ENCODE results near the gene SSBP2. TPM values are rescaled to one million over a fixed set of nuclear protein-coding genes. Genes with fewer than 3 reads are reported as not detected.

Gene SSBP2
- total RNA-seq, 2 experiments from 2014 or later = 11.7 to 12.9 TPM

GRCh38 chr5:81759632-81760005, 8.7 kb upstream of the SSBP2 start:
- ATAC-seq = no peak
- POLR2A ChIA-PET = no interaction called here
- H3K4me1 Mint-ChIP-seq (ENCODE audit: low read depth) = peaks cover 6% of the 10 kb centered on the region

DNA sequence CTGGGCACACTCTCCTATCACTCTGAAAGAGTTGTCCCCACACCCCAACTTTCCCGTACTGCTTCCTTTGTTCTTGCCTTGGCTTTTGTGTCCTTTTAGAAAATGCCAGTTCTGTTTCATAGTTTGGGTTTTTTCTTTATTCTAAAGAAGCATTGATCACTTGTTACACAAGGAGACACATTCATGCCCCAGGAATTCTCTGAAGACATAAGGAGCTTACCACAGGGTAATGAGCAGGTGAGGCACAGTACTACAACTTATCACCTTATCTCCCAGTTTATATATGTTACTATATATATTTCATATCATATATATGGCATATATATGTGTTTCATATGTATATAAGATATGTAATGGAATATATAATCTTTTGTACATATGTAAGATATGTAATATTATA, 6.5 kb upstream of the SSBP2 start:
- Mint-ChIP-seq H3K9me3 (no peaks in the 10 kb centered on the region), H3K36me3 (ENCODE audit: low read depth) (no peaks in the 10 kb centered on the region), H3K27ac (no peak overlapping the region), H3K27me3 (peaks cover 2% of the 10 kb centered on the region), H3K4me1 (ENCODE audit: low read depth) (peaks cover 6% of the 10 kb centered on the region), H3K4me3 (no peak overlapping the region)
- DNase-seq = no peak
- ATAC-seq = no peak
- ChIA-PET CTCF (interaction anchor here (1.0 kb wide), 1 partner anchor 10 kb away, joined by 3 read pairs; no protein-coding TSS in a partner anchor), POLR2A (no interaction called here)
- TF ChIP-seq CTCF (IDR thresholded peaks at IDR 0.05) = no peak
- intact Hi-C loops (cut with micrococcal nuclease) = no loop called here

More at GRCh38 chr5:81759632-81760005, 8.7 kb upstream of the SSBP2 start:
- no peak for TF ChIP-seq CTCF (IDR thresholded peaks at IDR 0.05)
- no peak overlapping the region for H3K27ac Mint-ChIP-seq
- CTCF ChIA-PET = interaction anchor here (0.6 kb wide), 1 partner anchor 256 kb away, joined by 3 read pairs; no protein-coding TSS in a partner anchor
- no peaks in the 10 kb centered on the region for H3K9me3 Mint-ChIP-seq
- no peaks in the 10 kb centered on the region for H3K27me3 Mint-ChIP-seq
- intact Hi-C loops (cut with micrococcal nuclease) = no loop called here
- H3K4me3 Mint-ChIP-seq = no peak overlapping the region
- DNase-seq = no peak
- no peaks in the 10 kb centered on the region for H3K36me3 Mint-ChIP-seq (ENCODE audit: low read depth)

DNA sequence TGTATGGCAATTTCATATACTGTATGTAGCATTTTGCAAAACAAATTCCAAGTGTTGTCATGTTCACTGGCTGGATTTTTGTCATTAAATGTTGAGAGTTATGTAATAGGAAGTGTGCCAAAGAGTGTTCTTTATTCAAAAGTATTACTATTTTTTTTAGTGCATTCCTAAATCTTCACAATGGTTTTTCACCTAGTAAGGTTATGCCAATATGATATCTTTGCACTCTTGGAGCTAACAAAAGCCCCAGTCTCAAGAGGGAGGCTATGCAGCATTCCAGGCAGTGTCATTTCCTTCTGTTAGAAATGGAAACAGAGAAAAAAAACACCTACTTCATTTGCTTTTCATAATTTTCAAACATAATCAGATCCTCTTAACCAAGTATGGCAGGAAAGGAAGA, 5.1 kb upstream of the SSBP2 start:
- CTCF ChIA-PET = interaction anchor here (0.6 to 4.1 kb wide), 2 partner anchors 95 to 1100 kb away, joined by 3 to 12 read pairs; no protein-coding TSS in a partner anchor
- no peaks in the 10 kb centered on the region for H3K36me3 Mint-ChIP-seq (ENCODE audit: low read depth)
- intact Hi-C loops (cut with micrococcal nuclease) = no loop called here

DNA sequence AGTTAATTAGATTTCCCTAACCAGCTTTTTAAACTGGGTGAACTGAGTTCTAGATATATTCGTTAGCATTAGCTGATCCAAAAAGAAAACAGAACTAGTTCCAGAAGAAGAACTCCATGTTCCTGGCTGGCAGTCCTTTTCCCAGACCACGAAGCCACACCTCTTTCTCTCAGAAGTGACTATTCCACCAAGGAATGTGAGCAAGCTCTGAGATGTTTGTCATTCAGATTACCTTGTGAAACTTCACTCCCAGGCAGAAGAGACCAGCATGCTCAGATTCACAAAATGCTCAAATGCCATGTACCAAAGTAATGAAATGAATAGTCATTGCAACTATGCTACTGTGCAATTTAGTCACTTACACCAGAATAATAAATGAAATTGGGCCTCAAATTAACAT, 4.4 kb upstream of the SSBP2 start:
- H3K27ac Mint-ChIP-seq = no peak overlapping the region
- CTCF ChIA-PET = interaction anchor here (0.6 to 4.1 kb wide), 3 partner anchors 96 to 1100 kb away, joined by 3 to 12 read pairs (median 3); no protein-coding TSS in a partner anchor
- intact Hi-C loops (cut with micrococcal nuclease) = no loop called here

More for the DNA sequence above, 5.1 kb upstream of the SSBP2 start:
- no peak overlapping the region for H3K4me3 Mint-ChIP-seq
- no peak overlapping the region for H3K27ac Mint-ChIP-seq
- DNase-seq (no peak), ATAC-seq (no peak)
- POLR2A ChIA-PET = interaction anchor here (1.2 kb wide), 1 partner anchor 96 kb away, joined by 4 read pairs; no protein-coding TSS in a partner anchor
- peaks cover 10% of the 10 kb centered on the region for H3K4me1 Mint-ChIP-seq (ENCODE audit: low read depth)
- no peak for TF ChIP-seq CTCF (IDR thresholded peaks at IDR 0.05)
- peaks cover 2% of the 10 kb centered on the region for H3K27me3 Mint-ChIP-seq
- no peaks in the 10 kb centered on the region for H3K9me3 Mint-ChIP-seq

More for the DNA sequence above, 4.4 kb upstream of the SSBP2 start:
- DNase-seq (no peak), ATAC-seq (no peak)
- TF ChIP-seq CTCF (IDR thresholded peaks at IDR 0.05) = no peak
- Mint-ChIP-seq H3K4me1 (ENCODE audit: low read depth) (peaks cover 7% of the 10 kb centered on the region), H3K36me3 (ENCODE audit: low read depth) (no peaks in the 10 kb centered on the region), H3K27me3 (peaks cover 2% of the 10 kb centered on the region), H3K4me3 (no peak overlapping the region), H3K9me3 (no peaks in the 10 kb centered on the region)
- POLR2A ChIA-PET = interaction anchor here (1.2 kb wide), 2 partner anchors 17 to 96 kb away, joined by 3 to 4 read pairs; no protein-coding TSS in a partner anchor
